ENCODE measurements around the gene FOXRED1.
A peak's percentile ranks its signal among the peaks of the same experiment; 100 is the strongest.

Gene FOXRED1

GRCh38 chr11:126277322-126277721 lies 8.4 kb downstream of the FOXRED1 start:
- no peak for TF ChIP-seq CTCF (IDR thresholded peaks at IDR 0.05; ENCODE audit: low read depth, low read length)
- H3K4me3 ChIP-seq (ENCODE audit: low read depth, low read length): no peak overlapping the region

DNA sequence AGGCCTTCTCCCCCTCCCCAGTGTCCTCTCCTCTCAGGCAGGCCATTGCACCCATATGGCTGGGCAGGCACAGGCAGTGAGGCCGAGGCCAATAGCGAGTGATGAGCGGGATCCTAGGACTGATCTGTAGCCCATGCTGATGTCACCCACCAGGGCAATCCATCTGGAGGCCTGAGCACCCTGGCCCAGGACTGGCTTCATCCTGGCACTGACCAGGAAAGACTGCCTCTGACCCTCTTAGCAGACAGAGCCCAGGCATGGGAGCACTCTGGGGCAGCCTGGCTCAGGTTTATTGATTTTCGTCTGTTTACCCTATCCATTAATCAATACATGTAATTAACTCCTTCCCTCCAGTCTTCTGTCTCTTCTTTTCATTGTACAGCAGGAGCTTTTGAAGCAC lies 8.8 kb downstream of the FOXRED1 start:
- H3K4me3 ChIP-seq (ENCODE audit: low read depth, low read length): no peak overlapping the region
- no peak for TF ChIP-seq CTCF (IDR thresholded peaks at IDR 0.05; ENCODE audit: low read depth, low read length)

GRCh38 chr11:126279191-126279590 lies 10.2 kb downstream of the FOXRED1 start:
- TF ChIP-seq CTCF (IDR thresholded peaks at IDR 0.05; ENCODE audit: low read depth, low read length): no peak
- no peak overlapping the region for H3K4me3 ChIP-seq (ENCODE audit: low read depth, low read length)

DNA sequence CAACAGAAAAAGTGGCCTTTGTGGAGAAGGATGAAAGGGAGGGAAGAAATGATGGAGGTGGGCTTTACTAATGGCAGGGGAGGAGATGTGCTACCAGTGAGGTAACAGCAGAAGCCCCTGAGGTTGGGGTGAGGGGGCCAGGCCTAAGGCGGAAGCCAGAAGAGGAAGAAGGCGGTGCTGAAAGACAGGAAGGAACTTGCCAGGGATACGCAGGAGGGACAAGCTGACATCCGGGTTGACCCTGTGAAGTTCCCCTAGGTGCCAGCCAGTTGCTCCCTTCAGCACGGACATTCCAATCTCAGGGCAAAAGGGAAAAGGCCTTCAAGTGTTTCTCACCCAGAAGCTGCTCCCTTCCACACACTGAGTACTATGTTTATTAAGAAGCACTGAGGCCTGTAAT lies 11.6 kb downstream of the FOXRED1 start:
- no peak overlapping the region for H3K4me3 ChIP-seq (ENCODE audit: low read depth, low read length)
- no peak for TF ChIP-seq CTCF (IDR thresholded peaks at IDR 0.05; ENCODE audit: low read depth, low read length)

GRCh38 chr11:126281245-126281644 lies 12.3 kb downstream of the FOXRED1 start:
- H3K4me3 ChIP-seq (ENCODE audit: low read depth, low read length): no peak overlapping the region
- no peak for TF ChIP-seq CTCF (IDR thresholded peaks at IDR 0.05; ENCODE audit: low read depth, low read length)

DNA sequence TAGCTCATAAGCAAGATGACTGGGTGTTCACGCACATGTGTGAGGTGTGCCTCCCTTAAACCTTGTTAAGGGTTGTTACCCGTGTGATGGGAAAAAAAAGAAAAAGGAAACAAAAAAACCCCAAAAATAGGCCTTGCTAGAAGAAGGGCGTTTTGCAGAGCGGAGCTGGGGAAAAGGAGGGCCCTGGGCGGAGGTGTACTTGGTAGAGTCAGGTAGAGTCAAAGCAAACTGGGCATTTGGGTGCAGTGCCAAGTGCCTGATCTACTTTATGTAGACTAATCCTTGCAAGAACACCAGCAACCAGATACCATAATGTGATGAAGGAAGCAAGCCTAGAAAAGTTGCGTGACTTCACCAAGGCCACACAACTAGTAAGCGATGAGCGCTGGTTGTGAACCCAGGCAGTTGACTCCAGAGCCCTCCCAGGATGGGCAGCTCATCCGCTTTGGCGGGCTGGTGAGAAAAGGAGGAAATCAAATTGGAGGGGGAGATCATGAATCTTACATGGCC lies 12.8 kb downstream of the FOXRED1 start:
- no peak for TF ChIP-seq CTCF (IDR thresholded peaks at IDR 0.05; ENCODE audit: low read depth, low read length)
- H3K4me3 ChIP-seq (ENCODE audit: low read depth, low read length): no peak overlapping the region

DNA sequence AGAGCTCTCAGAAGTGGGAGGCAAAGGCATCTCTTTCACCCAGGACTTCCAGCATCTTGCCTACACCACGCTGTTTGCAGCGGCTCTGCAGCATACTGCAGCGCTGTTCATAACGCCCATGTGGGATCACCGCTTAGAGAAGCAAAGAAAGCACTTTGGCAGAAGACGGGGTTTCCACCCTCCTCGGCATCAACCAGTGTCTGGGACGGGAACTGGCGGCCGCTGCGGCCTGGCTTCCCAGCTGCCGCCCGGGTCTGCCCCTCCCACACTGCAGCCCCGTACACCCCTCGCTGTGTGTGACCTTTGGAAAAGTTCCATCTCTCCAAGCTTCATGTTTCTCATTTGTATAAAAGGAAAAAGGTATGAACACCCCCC lies 13.4 kb downstream of the FOXRED1 start:
- no peak for TF ChIP-seq CTCF (IDR thresholded peaks at IDR 0.05; ENCODE audit: low read depth, low read length)
- H3K4me3 ChIP-seq (ENCODE audit: low read depth, low read length): peak overlapping the region; percentile 74
